GM12892 (cell line): ENCODE results near the gene ARID1B.

Source experiments
- DNase-seq: peaks from one replicate; pipeline ENCODE4 v3.0.0; 2011; ENCODE audit not compliant: insufficient read length
- FAIRE-seq: peaks from 2 replicates; lab custom pipeline; 2011; peaks lifted over from hg19 to GRCh38; lab: Jason Lieb, UNC
- POLR2A ChIP-seq: IDR thresholded peaks from 2 replicates; pipeline ENCODE4 v1.6.1; 2011; ENCODE audit warnings: low read depth, low read length, control low read depth
- POLR2AphosphoS5 ChIP-seq: IDR thresholded peaks from 2 replicates; pipeline ENCODE4 v1.6.1; 2011; ENCODE audit warnings: low read depth, low read length, control low read depth
- TAF1 ChIP-seq: IDR thresholded peaks from 2 replicates; pipeline ENCODE4 v1.6.1; 2011; ENCODE audit warnings: low read depth, mild to moderate bottlenecking, control low read depth, low read length, borderline replicate concordance

Gene ARID1B

GRCh38 chr6:156775717-156776116 is 1.5 kb upstream of the ARID1B start:
- DNase-seq (no peak), FAIRE-seq (no peak)
- no peak for TF ChIP-seq POLR2A
- TF ChIP-seq TAF1, result no peak
- TF ChIP-seq POLR2AphosphoS5, result no peak

DNA sequence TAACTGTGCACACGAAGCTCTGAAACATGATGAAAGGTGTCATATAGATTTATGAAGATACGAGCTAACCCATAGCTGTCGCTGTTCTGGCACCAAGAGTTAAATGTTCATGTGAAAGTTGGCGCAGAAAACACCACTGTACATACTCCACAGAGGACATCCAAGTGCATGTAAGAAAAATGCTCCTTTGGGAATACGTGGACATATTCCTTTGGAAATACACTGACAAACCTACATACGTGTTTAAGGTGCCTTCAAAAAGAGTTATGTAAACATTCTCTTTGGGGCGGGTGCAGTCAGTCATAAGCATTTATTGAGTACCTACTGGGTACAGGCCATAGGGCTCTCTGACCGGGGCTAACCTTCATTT is 723 bp upstream of the ARID1B start:
- no peak for DNase-seq
- no peak for TF ChIP-seq TAF1
- TF ChIP-seq POLR2AphosphoS5, result peak; percentile 51; the same call in 1 of the 2 replicates
- FAIRE-seq, result peak; percentile 81

DNA sequence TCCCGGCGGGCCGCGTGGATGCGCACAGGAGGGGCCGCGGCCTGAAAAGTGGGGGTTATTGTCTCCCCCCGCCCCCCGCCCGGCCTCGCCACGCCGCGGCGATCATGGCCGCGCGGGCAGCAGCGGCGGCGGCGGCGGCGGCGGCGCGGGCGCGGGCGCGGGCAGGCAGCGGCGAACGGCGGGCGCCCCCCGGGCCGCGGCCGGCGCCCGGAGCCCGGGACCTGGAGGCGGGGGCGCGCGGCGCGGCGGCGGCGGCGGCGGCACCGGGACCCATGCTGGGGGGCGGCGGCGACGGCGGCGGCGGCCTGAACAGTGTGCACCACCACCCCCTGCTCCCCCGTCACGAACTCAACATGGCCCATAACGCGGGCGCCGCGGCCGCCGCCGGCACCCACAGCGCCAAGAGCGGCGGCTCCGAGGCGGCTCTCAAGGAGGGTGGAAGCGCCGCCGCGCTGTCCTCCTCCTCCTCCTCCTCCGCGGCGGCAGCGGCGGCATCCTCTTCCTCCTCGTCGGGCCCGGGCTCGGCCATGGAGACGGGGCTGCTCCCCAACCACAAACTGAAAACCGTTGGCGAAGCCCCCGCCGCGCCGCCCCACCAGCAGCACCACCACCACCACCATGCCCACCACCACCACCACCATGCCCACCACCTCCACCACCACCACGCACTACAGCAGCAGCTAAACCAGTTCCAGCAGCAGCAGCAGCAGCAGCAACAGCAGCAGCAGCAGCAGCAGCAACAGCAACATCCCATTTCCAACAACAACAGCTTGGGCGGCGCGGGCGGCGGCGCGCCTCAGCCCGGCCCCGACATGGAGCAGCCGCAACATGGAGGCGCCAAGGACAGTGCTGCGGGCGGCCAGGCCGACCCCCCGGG is 637 bp downstream of the ARID1B start:
- FAIRE-seq (peak; percentile 54), DNase-seq (peak; percentile 46)
- TF ChIP-seq POLR2A (peak; percentile 20), TAF1 (no peak)

DNA sequence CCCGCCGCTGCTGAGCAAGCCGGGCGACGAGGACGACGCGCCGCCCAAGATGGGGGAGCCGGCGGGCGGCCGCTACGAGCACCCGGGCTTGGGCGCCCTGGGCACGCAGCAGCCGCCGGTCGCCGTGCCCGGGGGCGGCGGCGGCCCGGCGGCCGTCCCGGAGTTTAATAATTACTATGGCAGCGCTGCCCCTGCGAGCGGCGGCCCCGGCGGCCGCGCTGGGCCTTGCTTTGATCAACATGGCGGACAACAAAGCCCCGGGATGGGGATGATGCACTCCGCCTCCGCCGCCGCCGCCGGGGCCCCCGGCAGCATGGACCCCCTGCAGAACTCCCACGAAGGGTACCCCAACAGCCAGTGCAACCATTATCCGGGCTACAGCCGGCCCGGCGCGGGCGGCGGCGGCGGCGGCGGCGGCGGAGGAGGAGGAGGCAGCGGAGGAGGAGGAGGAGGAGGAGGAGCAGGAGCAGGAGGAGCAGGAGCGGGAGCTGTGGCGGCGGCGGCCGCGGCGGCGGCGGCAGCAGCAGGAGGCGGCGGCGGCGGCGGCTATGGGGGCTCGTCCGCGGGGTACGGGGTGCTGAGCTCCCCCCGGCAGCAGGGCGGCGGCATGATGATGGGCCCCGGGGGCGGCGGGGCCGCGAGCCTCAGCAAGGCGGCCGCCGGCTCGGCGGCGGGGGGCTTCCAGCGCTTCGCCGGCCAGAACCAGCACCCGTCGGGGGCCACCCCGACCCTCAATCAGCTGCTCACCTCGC is 1.5 kb downstream of the ARID1B start:
- DNase-seq, result no peak
- no peak for FAIRE-seq

GRCh38 chr6:156779206-156780094 is 2.3 kb downstream of the ARID1B start:
- peak; percentile 90 for FAIRE-seq
- no peak for TF ChIP-seq TAF1
- TF ChIP-seq POLR2A, result no peak
- peak; percentile 59; the same call in 1 of the 2 replicates for TF ChIP-seq POLR2AphosphoS5
- DNase-seq, result peak; percentile 22

More for the DNA sequence above, 1.5 kb downstream of the ARID1B start:
- TF ChIP-seq TAF1 (no peak), POLR2AphosphoS5 (no peak), POLR2A (0 out of 2 replicates have a peak, but pooled peaks have one; percentile 0)

- TF ChIP-seq POLR2AphosphoS5, result peak; percentile 53
- peak; percentile 39; the same call in 1 of the 2 replicates for TF ChIP-seq TAF1
- TF ChIP-seq POLR2A, result peak; percentile 38; the same call in 1 of the 2 replicates
- FAIRE-seq (peak; percentile 97), DNase-seq (peak; percentile 29)
Observed at GRCh38 chr6:156780102-156780641, 3.0 kb downstream of the ARID1B start.

GRCh38 chr6:156780962-156781853 is 4.0 kb downstream of the ARID1B start:
- TF ChIP-seq POLR2AphosphoS5, result no peak
- no peak for TF ChIP-seq TAF1
- TF ChIP-seq POLR2A, result no peak
- FAIRE-seq, result peak; percentile 40
- no peak for DNase-seq

DNA sequence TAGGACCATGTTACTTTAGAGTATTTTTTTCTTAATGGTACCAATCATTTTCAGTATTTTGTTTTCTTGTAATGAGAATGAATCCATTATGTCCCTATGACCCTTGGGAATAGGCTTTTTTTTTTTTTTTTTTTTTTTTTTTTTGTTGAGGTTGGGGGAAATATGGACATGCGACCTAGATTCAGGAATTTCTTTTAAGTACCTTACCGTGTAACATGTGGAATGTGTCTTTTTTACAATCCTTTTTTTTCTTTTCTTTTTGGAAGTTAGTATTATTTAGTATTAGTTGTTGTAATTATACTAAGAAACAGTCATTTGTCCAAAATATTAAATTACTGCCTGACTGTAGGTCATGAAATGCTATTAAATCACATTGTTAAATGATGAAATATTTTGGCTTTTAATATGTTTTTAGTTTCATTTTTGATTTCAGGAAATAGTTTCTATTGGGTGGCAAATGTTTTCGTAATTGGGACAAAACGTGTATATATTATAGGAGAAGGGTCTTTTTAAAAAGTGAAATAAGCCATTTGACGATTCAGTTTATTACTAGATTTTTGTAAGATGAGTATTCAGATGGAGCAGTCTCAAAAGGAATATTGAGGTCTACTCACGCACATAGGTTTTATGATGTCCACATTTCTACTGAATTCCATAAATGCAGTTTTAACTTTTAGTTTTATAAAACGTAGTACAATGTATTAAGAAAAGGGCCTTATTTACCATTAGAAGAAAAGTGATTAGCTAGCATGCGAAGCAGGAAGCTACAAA is 4.9 kb downstream of the ARID1B start:
- TF ChIP-seq TAF1 (no peak), POLR2AphosphoS5 (no peak), POLR2A (no peak)
- DNase-seq (no peak), FAIRE-seq (no peak)

DNA sequence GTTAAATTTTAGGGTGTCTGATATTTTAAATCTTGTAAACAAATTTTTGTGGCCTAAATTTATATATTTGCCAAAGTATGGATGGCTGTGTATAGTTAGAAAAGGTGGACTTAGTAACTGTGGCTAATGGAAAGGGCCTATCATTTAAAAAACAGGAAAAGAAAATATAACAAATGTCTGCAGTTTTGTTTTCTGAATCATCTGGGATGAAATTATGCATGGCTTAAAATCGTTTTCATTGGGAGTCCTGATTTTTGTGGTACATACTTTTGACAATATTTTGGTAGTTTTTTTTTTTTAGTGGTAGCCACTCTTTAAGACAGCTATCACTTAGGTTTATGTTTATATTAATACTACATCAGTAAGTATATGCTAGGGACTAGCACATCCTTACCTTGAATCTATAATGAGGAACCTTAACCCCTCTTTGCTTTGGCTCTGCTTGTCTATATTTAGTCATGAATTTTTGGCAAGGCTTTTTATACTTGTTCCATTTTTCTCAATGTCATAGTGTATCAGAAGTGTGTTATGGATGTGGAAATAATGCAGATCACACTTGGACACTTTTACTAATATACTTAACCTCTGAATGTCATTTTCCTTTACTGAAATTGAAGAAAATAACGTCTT is 5.6 kb downstream of the ARID1B start:
- DNase-seq, result no peak
- peak; percentile 69 for FAIRE-seq
- TF ChIP-seq POLR2AphosphoS5 (no peak), POLR2A (no peak)
